Ovary (tissue), 9 donors: ENCODE measurements around the gene BIK. TPM values are rescaled to one million over a fixed set of nuclear protein-coding genes. Genes with fewer than 3 reads are reported as not detected.

Experiments used
- DNase-seq, 5 donors: peaks; one replicate each; pipeline ENCODE4 v3.0.0-alpha.2; 2019 to 2020
- H3K27ac ChIP-seq, 2 donors: fragments of 200-600 bp; one replicate each; pipeline versions ENCODE4 v1.5.1 to v1.8.0; 2019 to 2022
- H3K27me3 ChIP-seq: fragments of 200-600 bp; one replicate; pipeline ENCODE4 v1.8.0; 2022
- H3K36me3 ChIP-seq: fragments of 200-600 bp; sonication (generic); one replicate; pipeline ENCODE4 v1.5.1; 2019
- H3K4me1 ChIP-seq: one replicate; pipeline ENCODE4 v1.8.1; 2013; ENCODE audit warnings: mild to moderate bottlenecking, moderate library complexity; ENCODE audit not compliant: insufficient read depth
- H3K4me3 ChIP-seq: fragments of 200-600 bp; sonication (generic); one replicate; pipeline ENCODE4 v1.5.1; 2017
- H3K9me3 ChIP-seq, 2 donors: fragments of 200-600 bp in 1 of 2; sonication (generic) in 1 of 2; one replicate each; pipeline versions ENCODE4 v1.5.1 to v1.8.1; 2013 to 2019; ENCODE audit warnings: mild to moderate bottlenecking in 1 of 2, moderate library complexity in 1 of 2
- CTCF ChIP-seq, 3 donors: fragments of 450-650 bp in 2 of 3; fragments of 200-600 bp in 1 of 3; IDR thresholded peaks; one replicate each; pipeline versions ENCODE4 v1.5.1 to v1.8.0; 2016 to 2022; ENCODE audit warnings: antibody characterized with exemption in 3 of 3, mild to moderate bottlenecking in 1 of 3
- EP300 ChIP-seq: sonication (generic); formaldehyde crosslinking; IDR thresholded peaks from one replicate; pipeline ENCODE4 v1.6.1; 2017; ENCODE audit warnings: antibody characterized with exemption
- POLR2A ChIP-seq: fragments of 450-650 bp; IDR thresholded peaks from one replicate; pipeline ENCODE4 v1.6.1; 2017; ENCODE audit warnings: antibody characterized with exemption, mild to moderate bottlenecking, moderate library complexity
- WGBS, 3 donors: extraction: QIAGEN DNeasy Blood & Tissue Kit in 1 of 3; methylation state at CpG; one replicate each; pipeline versions ENCODE4 v1.1.5 to v1.1.7; 2013 to 2017; 5-methylcytosine and 5-hydroxymethylcytosine counted together
- intact Hi-C, 4 donors: fragments of 100-400 bp; cut with DNase I; formaldehyde crosslinking; loops; one replicate each; pipeline versions ENCODE4 v1.11.0 to v1.15.1; 2022 to 2023
- polyA plus RNA-seq, 2 donors: library from polyadenylated mRNA; stranded (reverse); fragments of 200-250 nt in 1 of 2; fragments of 350-450 nt in 1 of 2; fragmentation: Illumina TruSeq in 1 of 2; extraction: RNeasy Lipid Tissue Mini Kit (QIAGEN cat#74804) in 1 of 2; gene quantifications; one replicate each; pipeline ENCODE4 v1.2.3, GENCODE V29; 2013 to 2014
- total RNA-seq, 7 donors: library from RNA; depleted of rRNA in 2 of 7; stranded (reverse); fragments of >200 nt in 2 of 7; fragmentation: NEBNext Ultra II Directional in 3 of 7; extraction: Animal tissue kit (Norgen Biotek cat#: 25700) in 3 of 7; gene quantifications; one replicate each; pipeline versions ENCODE4 v1.1.0 to v1.2.4, GENCODE V29; 2016 to 2023
- donor health status: DM: no; HTN: no; CAD: no; lungs with moderate emphysema.
- donor health status: DM: no; HTN: no; CAD: no.
- donor health status: Bipolar disorder and iron deficiency.
- donor health status: DM: yes; HTN: yes; CAD: no.
- donor health status: DM: no; HTN: no; CAD: no.
- donor health status: DM: yes; HTN: yes; CAD: no.

Gene BIK
- total and polyA plus RNA-seq, 9 donors = 0.31 to 15.2 (median 0.48) TPM; not detected in 4

GRCh38 chr22:43128928-43129424, 18.4 kb downstream of the BIK start:
- 46 to 63% (median 53%) methylated on average over 20 of the region's 20 CpGs for WGBS, 3 donors
- no peaks in the 10 kb centered on the region for H3K27me3 ChIP-seq
- intact Hi-C loops = no loop called here
- no peaks in the 10 kb centered on the region for H3K36me3 ChIP-seq
- no peaks in the 10 kb centered on the region for H3K4me1 ChIP-seq
- TF ChIP-seq EP300 (no peak), CTCF (IDR thresholded peaks at IDR 0.05) (no peak), POLR2A (no peak)
- no peak for DNase-seq
- H3K9me3 ChIP-seq = no peaks in the 10 kb centered on the region
- no peak overlapping the region for H3K27ac ChIP-seq
- no peak overlapping the region for H3K4me3 ChIP-seq

- no peaks in the 10 kb centered on the region for H3K27me3 ChIP-seq
Measured at GRCh38 chr22:43129426-43130425, 19.2 kb downstream of the BIK start.

GRCh38 chr22:43131773-43132501, 21.4 kb downstream of the BIK start:
- no peaks in the 10 kb centered on the region for H3K27me3 ChIP-seq
- no peak overlapping the region for H3K27ac ChIP-seq
- TF ChIP-seq EP300 = no peak
- TF ChIP-seq POLR2A = no peak
- no peak for TF ChIP-seq CTCF (IDR thresholded peaks at IDR 0.05)
- no peak for DNase-seq
- H3K9me3 ChIP-seq = no peaks in the 10 kb centered on the region
- no peaks in the 10 kb centered on the region for H3K4me1 ChIP-seq
- H3K4me3 ChIP-seq = no peak overlapping the region
- H3K36me3 ChIP-seq = no peaks in the 10 kb centered on the region
- intact Hi-C loops = no loop called here
- 74 to 90% (median 80%) methylated on average over 17 of the region's 17 CpGs for WGBS, 3 donors

More at GRCh38 chr22:43129426-43130425, 19.2 kb downstream of the BIK start:
- 41 to 58% (median 53%) methylated on average over 16 of the region's 16 CpGs for WGBS, 3 donors
- Histone ChIP-seq H3K9me3 (no peaks in the 10 kb centered on the region), H3K27ac (no peak overlapping the region), H3K4me1 (no peaks in the 10 kb centered on the region), H3K4me3 (no peak overlapping the region), H3K36me3 (no peaks in the 10 kb centered on the region)
- intact Hi-C loops = no loop called here
- TF ChIP-seq CTCF (IDR thresholded peaks at IDR 0.05) = no peak
- no peak for TF ChIP-seq EP300
- TF ChIP-seq POLR2A = no peak
- DNase-seq = no peak

DNA sequence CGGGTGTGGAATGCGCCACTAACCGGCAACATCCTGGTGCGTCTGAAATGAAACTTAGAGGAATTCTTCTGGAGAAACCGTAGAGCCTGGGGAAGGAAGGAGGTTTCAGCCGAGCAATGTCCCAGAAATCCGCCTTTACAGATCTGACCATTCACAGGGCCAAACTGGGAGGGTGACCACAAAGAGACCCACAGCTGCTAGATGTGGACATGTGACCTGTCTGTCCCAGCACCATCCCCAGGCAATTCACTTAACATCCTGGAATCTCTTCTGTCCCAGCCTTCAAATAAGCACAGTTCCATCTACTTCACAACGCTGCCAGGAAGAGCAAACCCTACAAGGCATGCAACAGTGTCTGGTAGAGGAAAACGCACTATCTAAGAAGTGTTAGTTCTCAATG, 22.9 kb downstream of the BIK start:
- H3K4me1 ChIP-seq = no peaks in the 10 kb centered on the region
- intact Hi-C loops = no loop called here
- H3K27me3 ChIP-seq = no peaks in the 10 kb centered on the region
- H3K36me3 ChIP-seq = no peaks in the 10 kb centered on the region
- 83 to 89% (median 89%) methylated on average over 9 of the region's 9 CpGs for WGBS, 3 donors
- no peak for TF ChIP-seq EP300
- TF ChIP-seq CTCF (IDR thresholded peaks at IDR 0.05) = no peak
- TF ChIP-seq POLR2A = no peak
- no peaks in the 10 kb centered on the region for H3K9me3 ChIP-seq
- DNase-seq = no peak
- H3K4me3 ChIP-seq = no peak overlapping the region
- H3K27ac ChIP-seq = no peak overlapping the region
